Measurements from ENCODE around the gene CAPN3.
A peak's percentile ranks its signal among the peaks of the same experiment; 100 is the strongest.

Gene CAPN3

GRCh38 chr15:42343596-42344232 lies 15.6 kb upstream of the CAPN3 start:
- Mint-ChIP-seq H3K36me3 (peaks cover 39 to 52% of the 10 kb centered on the region in 2 donors), H3K4me3 (no peak overlapping the region), H3K9me3 (no peaks in the 10 kb centered on the region), H3K27me3 (no peaks in the 10 kb centered on the region), H3K27ac (no peak overlapping the region), H3K4me1 (peaks cover 0 to 2% of the 10 kb centered on the region in 2 donors)
- ATAC-seq (replicated peaks): no peak
- DNase-seq: no peak

- H3K36me3 Mint-ChIP-seq: peaks cover 36 to 57% of the 10 kb centered on the region in 2 donors
- peaks cover 0 to 2% of the 10 kb centered on the region in 2 donors for H3K4me1 Mint-ChIP-seq
- H3K27ac Mint-ChIP-seq: no peak overlapping the region
- no peaks in the 10 kb centered on the region for H3K9me3 Mint-ChIP-seq
- H3K27me3 Mint-ChIP-seq: no peaks in the 10 kb centered on the region
- no peak overlapping the region for H3K4me3 Mint-ChIP-seq
- DNase-seq: no peak
- no peak for ATAC-seq (replicated peaks)
Observed at GRCh38 chr15:42344763-42345162, 14.5 kb upstream of the CAPN3 start.

DNA sequence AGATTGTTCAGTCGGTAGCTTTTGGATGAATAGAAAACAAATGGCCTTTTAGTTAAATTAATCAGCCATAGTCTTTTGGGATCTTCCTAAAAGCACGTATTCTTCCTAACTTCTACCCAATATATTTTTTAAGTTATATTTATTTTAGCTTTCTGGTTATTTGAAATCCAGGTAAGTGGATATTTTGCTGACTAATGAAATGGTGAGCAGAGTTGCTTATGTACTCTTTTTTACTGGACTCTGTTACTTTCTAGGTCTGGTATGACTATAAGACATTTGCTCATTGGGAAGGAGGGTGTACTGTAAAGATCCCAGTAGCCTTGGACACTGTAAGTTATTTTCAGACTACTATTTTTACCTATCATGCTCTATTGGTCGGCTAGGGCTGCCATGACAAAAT lies 13.8 kb upstream of the CAPN3 start:
- Mint-ChIP-seq H3K27ac (no peak overlapping the region), H3K4me3 (no peak overlapping the region), H3K27me3 (no peaks in the 10 kb centered on the region), H3K9me3 (no peaks in the 10 kb centered on the region), H3K36me3 (peaks cover 34 to 61% of the 10 kb centered on the region in 2 donors), H3K4me1 (peaks cover 0 to 2% of the 10 kb centered on the region in 2 donors)
- ATAC-seq (replicated peaks) (no peak), DNase-seq (no peak)

DNA sequence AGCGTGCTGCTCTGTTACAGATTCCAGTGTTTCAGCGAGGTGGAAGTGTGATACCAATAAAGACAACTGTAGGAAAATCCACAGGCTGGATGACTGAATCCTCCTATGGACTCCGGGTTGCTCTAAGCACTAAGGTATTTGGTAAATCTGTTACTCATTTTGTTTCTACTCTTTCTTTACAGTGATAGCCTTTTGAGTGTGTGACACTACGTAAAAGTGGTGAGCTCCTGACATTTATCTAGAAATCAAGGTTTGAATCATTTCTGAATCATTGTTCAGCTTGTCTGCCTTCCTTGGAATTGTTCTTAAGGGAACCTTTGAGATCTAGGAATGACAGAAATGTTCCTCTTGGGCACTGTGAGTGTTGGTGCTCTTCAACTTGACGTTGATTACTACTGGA lies 11.2 kb upstream of the CAPN3 start:
- peak overlapping the region; percentile 31 for H3K27ac Mint-ChIP-seq
- no peaks in the 10 kb centered on the region for H3K9me3 Mint-ChIP-seq
- ATAC-seq (replicated peaks): peak in 1 of 2 donors; percentile 31
- H3K4me1 Mint-ChIP-seq: peaks cover 0 to 2% of the 10 kb centered on the region in 2 donors
- H3K36me3 Mint-ChIP-seq: peaks cover 45 to 75% of the 10 kb centered on the region in 2 donors
- no peaks in the 10 kb centered on the region for H3K27me3 Mint-ChIP-seq
- no peak for DNase-seq
- H3K4me3 Mint-ChIP-seq: no peak overlapping the region

GRCh38 chr15:42349186-42349585 lies 10.1 kb upstream of the CAPN3 start:
- Mint-ChIP-seq H3K4me3 (no peak overlapping the region), H3K9me3 (no peaks in the 10 kb centered on the region), H3K36me3 (peaks cover 43 to 72% of the 10 kb centered on the region in 2 donors), H3K4me1 (peaks cover 0 to 2% of the 10 kb centered on the region in 2 donors), H3K27ac (no peak overlapping the region), H3K27me3 (no peaks in the 10 kb centered on the region)
- DNase-seq (no peak), ATAC-seq (replicated peaks) (no peak)

DNA sequence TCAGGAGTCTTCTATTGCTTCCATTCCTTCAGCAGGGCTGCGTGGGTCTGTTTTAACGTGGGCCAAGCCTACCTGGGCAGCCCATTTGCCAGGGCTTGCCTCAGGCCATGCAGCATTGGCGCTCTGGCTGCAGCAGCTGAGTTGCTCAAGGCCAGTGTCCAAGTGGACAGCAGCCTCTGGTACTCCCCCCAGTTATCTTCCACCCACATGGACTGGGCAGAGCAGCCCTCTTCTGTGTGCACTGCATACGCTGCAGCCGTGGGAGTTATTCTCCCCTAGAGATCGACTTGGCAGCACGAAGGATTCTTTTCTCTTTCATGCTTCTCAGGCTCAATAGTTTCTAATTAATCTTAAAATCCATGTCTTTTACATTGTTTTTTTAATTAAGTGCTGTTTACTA lies 6.9 kb upstream of the CAPN3 start:
- no peak overlapping the region for H3K4me3 Mint-ChIP-seq

GRCh38 chr15:42353061-42353460 lies 6.2 kb upstream of the CAPN3 start:
- H3K36me3 Mint-ChIP-seq: peaks cover 26 to 46% of the 10 kb centered on the region in 2 donors
- ATAC-seq (replicated peaks): no peak
- no peaks in the 10 kb centered on the region for H3K9me3 Mint-ChIP-seq
- H3K27me3 Mint-ChIP-seq: no peaks in the 10 kb centered on the region
- no peak overlapping the region for H3K4me3 Mint-ChIP-seq
- H3K4me1 Mint-ChIP-seq: peaks cover 0 to 2% of the 10 kb centered on the region in 2 donors
- H3K27ac Mint-ChIP-seq: no peak overlapping the region
- DNase-seq: no peak

More for the DNA sequence above, 6.9 kb upstream of the CAPN3 start:
- peaks cover 0 to 2% of the 10 kb centered on the region in 2 donors for H3K4me1 Mint-ChIP-seq
- ATAC-seq (replicated peaks) (no peak), DNase-seq (no peak)
- peaks cover 30 to 49% of the 10 kb centered on the region in 2 donors for H3K36me3 Mint-ChIP-seq
- H3K9me3 Mint-ChIP-seq: no peaks in the 10 kb centered on the region
- no peak overlapping the region for H3K27ac Mint-ChIP-seq
- no peaks in the 10 kb centered on the region for H3K27me3 Mint-ChIP-seq

GRCh38 chr15:42354824-42355223 lies 4.5 kb upstream of the CAPN3 start:
- Mint-ChIP-seq H3K27ac (no peak overlapping the region), H3K4me1 (peaks cover 0 to 8% of the 10 kb centered on the region in 2 donors), H3K9me3 (no peaks in the 10 kb centered on the region), H3K4me3 (no peak overlapping the region), H3K27me3 (no peaks in the 10 kb centered on the region), H3K36me3 (peaks cover 27 to 43% of the 10 kb centered on the region in 2 donors)
- DNase-seq (no peak), ATAC-seq (replicated peaks) (no peak)

DNA sequence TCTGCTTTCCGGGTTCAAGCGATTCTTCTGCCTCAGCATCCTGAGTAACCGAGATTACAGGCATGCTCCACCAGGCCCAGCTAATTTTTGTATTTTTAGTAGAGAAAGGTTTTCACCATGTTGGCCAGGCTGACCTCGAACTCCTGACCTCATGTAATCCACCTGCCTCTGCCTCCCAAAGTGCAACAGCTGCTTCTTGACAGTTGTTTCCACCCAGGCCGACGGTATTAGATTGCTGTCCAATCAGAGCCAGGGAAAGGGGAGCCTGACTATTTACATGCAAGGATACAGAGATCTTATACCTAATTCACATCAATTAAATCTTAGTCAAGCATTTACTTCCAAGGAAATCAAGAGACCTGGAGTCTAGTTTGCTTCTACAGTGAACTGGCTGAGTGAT lies 4.0 kb upstream of the CAPN3 start:
- Mint-ChIP-seq H3K4me3 (no peak overlapping the region), H3K4me1 (peaks cover 0 to 8% of the 10 kb centered on the region in 2 donors), H3K9me3 (no peaks in the 10 kb centered on the region), H3K36me3 (peaks cover 30 to 39% of the 10 kb centered on the region in 2 donors), H3K27me3 (no peaks in the 10 kb centered on the region), H3K27ac (no peak overlapping the region)
- DNase-seq: no peak
- ATAC-seq (replicated peaks): no peak

- peaks cover 0 to 8% of the 10 kb centered on the region in 2 donors for H3K4me1 Mint-ChIP-seq
- no peak overlapping the region for H3K27ac Mint-ChIP-seq
- peaks cover 31 to 37% of the 10 kb centered on the region in 2 donors for H3K36me3 Mint-ChIP-seq
- DNase-seq (no peak), ATAC-seq (replicated peaks) (no peak)
- H3K27me3 Mint-ChIP-seq: no peaks in the 10 kb centered on the region
- H3K9me3 Mint-ChIP-seq: no peaks in the 10 kb centered on the region
- no peak overlapping the region for H3K4me3 Mint-ChIP-seq
Observed at GRCh38 chr15:42356851-42357250, 2.5 kb upstream of the CAPN3 start.

DNA sequence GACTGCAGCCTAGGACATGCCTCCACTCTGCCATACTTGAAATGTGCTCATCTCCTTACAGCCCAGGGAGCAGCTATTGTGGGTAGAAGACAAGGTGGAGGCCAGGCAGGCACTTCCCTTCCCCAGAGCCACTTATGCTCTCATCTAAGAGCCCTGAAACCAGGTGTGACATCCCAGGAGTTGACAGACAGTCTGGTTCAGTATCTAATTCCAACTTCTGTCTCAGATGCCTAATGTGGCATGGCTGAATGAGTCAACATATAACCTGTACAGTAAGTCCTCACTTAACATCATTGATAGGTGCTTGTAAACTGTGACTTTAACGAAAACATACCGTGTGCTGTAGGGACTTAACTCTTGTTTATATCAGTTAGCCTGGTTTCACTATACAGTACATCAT lies 1.2 kb upstream of the CAPN3 start:
- Mint-ChIP-seq H3K9me3 (no peaks in the 10 kb centered on the region), H3K4me3 (no peak overlapping the region), H3K36me3 (peaks cover 27 to 32% of the 10 kb centered on the region in 2 donors), H3K27ac (no peak overlapping the region), H3K4me1 (peaks cover 0 to 8% of the 10 kb centered on the region in 2 donors), H3K27me3 (no peaks in the 10 kb centered on the region)
- DNase-seq: no peak
- ATAC-seq (replicated peaks): no peak

DNA sequence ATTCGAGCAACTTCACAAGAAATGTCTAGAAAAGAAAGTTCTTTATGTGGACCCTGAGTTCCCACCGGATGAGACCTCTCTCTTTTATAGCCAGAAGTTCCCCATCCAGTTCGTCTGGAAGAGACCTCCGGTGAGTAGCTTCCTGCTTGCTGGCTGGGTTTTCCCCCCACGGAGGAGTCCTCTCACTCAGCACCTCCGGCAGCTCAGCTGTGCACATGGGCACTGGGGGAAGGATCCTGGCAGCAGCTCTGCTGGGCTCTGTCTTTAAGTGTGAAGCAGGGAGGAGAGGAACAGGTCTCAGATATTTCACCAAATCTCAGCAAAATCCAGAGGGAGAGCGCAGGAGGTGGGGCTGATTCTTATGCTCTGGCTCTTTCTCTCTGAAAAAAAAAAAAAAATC lies 684 bp downstream of the CAPN3 start:
- Mint-ChIP-seq H3K4me3 (no peak overlapping the region), H3K9me3 (no peaks in the 10 kb centered on the region), H3K4me1 (peaks cover 0 to 8% of the 10 kb centered on the region in 2 donors), H3K27ac (no peak overlapping the region), H3K27me3 (no peaks in the 10 kb centered on the region), H3K36me3 (peaks cover 23 to 29% of the 10 kb centered on the region in 2 donors)
- DNase-seq (no peak), ATAC-seq (replicated peaks) (no peak)

GRCh38 chr15:42360535-42361112 lies 1.3 kb downstream of the CAPN3 start:
- Mint-ChIP-seq H3K36me3 (peaks cover 28 to 33% of the 10 kb centered on the region in 2 donors), H3K27me3 (no peaks in the 10 kb centered on the region), H3K27ac (no peak overlapping the region), H3K4me1 (peaks cover 0 to 8% of the 10 kb centered on the region in 2 donors), H3K9me3 (no peaks in the 10 kb centered on the region), H3K4me3 (no peak overlapping the region)
- DNase-seq (no peak), ATAC-seq (replicated peaks) (no peak)

DNA sequence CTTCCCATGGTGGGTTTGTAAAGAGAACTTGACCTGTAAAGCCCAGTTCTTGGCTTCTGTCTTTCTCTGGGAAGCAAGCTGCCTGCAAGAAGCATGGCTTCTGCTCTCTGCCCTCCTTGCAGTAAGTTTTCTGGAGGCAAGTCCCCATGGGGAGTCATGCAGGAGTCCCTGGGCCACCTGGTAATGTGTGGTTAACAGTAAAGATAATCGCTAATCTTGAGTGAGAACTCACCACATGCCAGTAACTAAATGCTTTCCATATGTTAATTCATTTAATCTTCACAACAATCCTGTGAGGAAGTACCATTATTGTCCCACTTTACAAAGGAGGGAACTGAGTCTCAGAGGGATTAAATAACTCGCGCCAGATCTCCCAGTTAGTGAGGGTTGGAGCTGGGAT lies 4.2 kb downstream of the CAPN3 start:
- DNase-seq: no peak
- Mint-ChIP-seq H3K27me3 (no peaks in the 10 kb centered on the region), H3K36me3 (peaks cover 28 to 39% of the 10 kb centered on the region in 2 donors), H3K4me3 (no peak overlapping the region), H3K27ac (no peak overlapping the region), H3K4me1 (peaks cover 0 to 8% of the 10 kb centered on the region in 2 donors), H3K9me3 (no peaks in the 10 kb centered on the region)
- ATAC-seq (replicated peaks): no peak

DNA sequence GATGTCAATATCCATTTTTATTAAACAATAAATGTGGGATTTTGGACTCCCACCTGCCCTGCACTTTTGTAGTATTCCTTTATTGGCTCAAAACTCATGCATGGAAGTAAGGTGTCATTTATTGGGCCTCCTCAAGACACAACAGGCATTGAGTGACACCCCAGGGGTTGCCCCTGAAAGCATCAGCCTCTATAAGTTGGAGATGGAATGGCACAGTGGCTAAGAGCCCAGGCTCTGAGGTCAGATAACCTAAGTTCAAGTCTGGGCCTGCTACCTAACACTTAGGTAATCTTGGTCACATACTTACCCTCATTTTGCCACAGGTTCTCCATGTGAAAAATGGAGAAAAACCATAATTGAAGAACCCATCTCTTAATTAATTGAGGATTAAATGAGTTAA lies 4.6 kb downstream of the CAPN3 start:
- Mint-ChIP-seq H3K27ac (no peak overlapping the region), H3K36me3 (peaks cover 27 to 39% of the 10 kb centered on the region in 2 donors), H3K27me3 (no peaks in the 10 kb centered on the region), H3K4me1 (peaks cover 2 to 8% of the 10 kb centered on the region in 2 donors), H3K4me3 (no peak overlapping the region), H3K9me3 (no peaks in the 10 kb centered on the region)
- DNase-seq: no peak
- ATAC-seq (replicated peaks): no peak
